NCI-H2107 treated with DMSO at 0.1 percent for 48 hours (cell line): ENCODE measurements around the gene MIB1.

Experiments used
- DNase-seq: peaks from one replicate; lab custom pipeline; 2025; ENCODE audit not compliant: unreplicated experiment; lab: John Stamatoyannopoulos, UW

MIB1 gene

DNA sequence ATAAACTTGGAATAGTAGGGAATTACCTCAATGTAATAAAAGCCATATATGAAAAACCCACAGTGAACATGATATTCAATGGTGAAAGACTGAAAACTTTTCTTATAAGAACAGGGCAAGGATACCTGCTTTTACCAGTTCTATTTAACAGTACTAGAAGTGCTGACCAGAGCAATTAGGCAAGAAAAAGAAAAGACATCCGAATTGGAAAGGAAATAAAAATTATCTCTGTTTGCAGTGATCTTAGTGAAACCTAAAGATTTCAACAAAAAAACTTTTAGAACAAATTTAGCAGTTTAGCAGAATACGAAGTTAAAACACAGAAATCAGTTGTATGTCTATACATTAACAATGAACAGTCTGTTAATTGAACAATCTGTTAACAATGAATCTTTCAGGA lies 69.1 kb downstream of the MIB1 start:
- no peak for DNase-seq

DNA sequence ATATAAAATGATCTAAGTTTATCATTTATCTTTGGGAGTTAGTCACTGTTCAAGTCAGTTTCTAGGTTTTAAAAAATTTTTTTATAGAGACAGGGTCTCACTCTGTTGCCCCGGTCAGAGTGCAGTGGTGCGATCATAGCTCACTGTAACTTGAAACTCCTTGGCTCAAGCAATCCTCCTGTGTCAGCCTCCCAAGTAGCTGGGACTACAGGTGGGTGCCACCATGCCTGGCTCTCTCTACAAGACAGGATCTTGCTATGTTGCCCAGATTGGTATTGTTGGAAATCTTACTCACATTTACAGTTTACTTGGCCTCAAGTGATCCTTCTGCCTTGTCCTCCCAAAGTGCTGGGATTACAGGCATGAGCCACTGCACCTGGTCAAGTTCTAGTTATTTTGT lies 74.5 kb downstream of the MIB1 start:
- no peak for DNase-seq

DNA sequence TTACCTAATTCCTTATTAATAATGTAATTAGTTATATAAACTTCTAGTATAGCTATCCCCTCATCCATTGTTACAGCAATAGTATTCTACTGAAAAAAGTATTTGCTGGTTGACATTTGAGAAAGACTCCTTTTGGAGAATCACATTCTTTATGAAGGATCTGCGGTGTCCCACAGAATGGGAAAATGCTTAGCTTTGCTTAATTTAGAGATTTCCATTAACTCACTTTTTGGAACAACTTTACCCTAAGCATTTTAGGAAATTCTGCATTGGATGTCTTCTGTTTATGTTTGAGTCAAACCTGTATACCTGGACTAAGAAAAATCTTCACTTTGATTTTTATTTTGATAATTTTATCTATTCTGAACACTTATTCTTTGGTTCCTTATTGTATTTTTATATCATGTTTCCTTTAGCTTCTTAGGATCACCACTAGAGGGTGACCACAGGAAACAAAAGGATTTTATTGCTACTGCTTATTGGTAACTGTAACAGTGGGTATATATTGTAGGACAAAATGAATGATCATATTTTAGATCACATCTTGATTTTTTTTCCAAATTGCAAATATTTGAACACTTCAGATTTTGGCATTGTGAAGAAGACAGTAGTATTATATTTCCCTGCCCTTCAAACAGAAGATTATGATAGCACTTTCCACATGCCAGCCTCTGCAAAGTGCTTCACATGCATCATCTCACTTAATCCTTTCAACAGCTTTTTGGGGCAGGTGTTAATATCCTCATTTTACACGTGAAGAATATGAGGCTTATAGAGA lies 79.6 kb downstream of the MIB1 start:
- DNase-seq = no peak

DNA sequence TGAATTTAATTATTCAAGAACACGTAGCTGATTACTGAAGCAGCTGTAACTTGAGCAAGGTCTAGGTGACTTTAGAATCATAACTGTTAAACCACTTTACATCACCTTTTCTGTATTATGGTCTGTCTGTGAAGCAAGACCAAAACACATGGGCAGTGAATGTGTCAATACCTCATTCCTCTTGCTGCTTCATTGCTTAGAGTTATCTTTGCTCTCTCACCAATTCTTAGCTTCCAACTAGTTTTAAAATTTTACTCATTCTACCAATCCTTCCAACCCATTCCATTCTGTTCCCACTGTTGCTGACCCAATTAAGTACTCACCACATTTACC lies 80.2 kb downstream of the MIB1 start:
- DNase-seq = peak; percentile 17

DNA sequence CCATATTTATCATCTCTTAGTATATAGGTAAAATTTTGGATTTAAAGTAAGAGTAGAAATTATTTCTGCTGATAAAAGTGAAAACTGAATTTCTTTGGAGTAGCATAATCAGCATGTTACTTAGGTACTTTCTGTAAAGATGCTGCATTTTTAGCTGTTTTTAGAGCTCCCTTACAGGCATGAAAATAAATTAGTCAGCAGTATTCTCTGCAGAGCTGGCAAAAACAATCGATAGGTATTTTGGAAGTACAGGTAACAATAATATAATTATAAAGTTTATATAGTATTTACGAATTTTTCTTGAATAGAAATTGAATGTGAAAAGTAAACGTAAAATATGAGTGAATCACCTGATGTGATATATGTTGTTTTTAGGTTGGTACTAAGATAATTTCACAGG lies 83.3 kb downstream of the MIB1 start:
- no peak for DNase-seq

DNA sequence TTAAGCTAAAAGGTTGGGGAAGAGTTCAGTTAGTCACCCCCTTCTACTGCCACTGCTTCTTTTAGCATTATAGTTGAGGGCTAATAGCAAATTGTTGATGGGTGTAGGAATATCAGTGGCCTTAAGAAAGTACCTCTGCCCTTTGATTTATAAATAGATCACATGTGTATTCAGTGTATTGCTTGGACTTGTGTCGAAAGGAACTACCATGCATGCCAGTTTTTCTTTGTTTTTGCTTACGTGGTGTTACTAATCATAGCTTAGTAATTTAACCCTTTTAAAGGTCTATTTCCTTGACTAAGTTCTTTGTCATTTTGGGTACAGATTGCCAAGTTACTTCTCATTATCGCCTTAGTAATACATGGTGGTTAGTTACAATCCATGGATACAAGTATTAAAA lies 85.6 kb downstream of the MIB1 start:
- no peak for DNase-seq

DNA sequence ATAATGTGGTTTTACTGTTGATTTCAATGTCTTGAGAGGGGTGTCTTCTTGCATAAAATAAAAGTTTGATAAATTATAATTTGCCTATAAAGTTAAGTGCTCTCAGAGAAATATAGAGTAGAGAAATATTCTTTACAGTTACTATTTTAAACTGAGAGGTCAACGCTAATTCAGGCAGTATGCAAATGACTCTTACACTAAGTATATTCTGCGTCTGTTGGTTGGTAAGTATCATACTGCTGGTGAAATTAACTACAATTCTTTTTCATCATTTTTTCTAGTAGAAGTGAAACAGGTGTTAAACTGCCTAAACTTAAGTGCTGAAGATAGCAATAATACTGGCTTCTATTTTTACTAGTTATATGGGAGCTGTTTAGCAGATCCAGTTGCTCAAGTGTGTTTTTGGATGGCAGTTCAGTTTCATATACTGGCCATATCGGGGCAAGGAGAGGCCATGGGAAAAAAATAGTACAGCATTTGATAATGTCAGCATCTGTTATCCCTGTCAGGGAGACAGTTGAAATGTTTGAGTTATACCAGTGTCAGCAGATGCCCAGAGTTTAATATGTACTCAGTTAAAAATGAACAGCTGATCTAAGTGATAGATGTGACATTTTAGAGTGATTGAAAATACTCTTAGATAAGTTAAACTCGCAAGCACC lies 86.2 kb downstream of the MIB1 start:
- no peak for DNase-seq

DNA sequence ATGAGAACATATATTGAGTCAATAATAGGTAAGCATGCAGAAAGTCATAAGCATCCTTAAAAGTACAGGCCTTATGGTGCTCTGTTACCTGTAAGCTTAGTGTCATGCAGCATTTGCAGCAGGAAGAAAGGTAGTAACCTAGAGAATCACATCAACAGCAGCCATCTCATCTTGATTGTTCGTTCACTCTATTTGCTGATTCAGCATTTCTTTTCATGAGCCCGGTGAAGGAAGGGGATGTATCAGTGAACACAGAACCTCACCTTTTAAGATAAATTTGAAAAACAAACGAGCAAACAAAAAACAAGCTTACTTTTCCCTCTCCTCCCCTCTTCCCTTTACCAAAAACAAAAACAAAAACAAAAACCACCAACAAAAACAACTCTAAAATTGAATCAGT lies 89.9 kb downstream of the MIB1 start:
- DNase-seq = no peak

DNA sequence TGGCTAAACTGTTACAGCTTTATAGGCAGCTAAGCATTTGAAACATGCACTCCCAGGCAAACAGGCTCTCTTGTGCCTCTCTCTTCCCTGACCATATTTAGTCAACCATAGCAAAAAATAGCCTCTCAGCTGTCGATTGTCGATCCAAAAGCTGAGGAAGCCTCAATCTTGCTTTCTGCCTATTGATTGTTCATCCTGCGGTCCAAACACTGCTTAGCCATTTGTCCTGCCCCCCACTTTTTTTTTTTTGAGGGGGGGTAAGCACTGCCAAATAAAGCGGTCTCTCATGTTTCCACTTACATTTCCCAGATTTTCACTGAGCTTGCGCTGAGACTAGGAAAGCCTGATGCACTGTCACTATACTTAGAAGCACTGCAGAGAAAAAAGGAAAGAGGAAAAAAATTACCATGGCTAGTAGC lies 90.8 kb downstream of the MIB1 start:
- DNase-seq = no peak

DNA sequence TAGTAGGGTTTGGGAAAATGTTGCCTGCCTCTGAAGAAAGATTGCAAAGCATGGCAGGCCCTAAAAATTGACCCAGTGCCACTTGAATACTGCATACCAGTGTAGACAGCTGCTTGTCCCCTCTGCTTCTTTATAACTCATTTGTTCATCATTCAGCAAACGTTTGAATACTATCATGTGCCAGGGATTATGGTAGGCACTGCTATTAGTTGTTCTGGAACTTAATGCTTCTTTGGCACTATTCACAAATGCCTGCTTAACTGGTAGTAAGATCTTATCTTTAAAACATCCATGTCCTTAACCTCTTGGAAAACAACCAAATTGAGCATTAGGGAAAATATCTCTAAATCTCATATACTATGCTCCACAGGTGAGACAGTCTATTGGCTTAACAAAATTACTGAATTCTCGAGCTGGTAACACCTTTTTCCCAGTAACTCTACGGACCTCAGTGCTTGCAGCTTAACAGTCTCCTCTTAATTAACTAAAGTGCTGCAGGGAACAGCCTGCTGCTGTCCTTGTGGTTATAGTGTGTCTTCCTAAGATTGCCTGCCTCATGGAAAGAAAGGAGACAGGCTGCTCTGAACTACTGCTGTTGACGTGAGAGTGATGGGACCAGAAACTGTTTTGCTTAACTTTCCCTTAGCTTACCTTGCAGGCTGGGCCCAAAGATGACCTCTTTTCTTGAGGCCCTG lies 93.2 kb downstream of the MIB1 start:
- DNase-seq = no peak

DNA sequence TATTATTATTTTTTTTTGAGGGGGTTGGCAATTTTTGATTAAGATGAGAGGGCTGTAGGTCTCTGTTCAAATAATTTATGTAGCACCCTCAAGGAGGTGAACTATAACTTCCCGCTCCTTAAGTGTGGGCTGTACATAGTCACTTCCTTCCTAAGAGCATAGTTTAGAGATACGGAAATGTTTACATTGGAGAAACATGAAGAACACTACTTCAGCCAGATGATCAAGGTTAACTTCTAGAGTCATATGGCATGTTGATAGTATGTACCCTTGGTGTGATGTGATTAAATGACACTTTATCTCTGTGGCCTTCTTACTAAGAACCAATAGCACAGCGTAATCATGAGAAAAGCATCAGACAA lies 93.7 kb downstream of the MIB1 start:
- DNase-seq = no peak

DNA sequence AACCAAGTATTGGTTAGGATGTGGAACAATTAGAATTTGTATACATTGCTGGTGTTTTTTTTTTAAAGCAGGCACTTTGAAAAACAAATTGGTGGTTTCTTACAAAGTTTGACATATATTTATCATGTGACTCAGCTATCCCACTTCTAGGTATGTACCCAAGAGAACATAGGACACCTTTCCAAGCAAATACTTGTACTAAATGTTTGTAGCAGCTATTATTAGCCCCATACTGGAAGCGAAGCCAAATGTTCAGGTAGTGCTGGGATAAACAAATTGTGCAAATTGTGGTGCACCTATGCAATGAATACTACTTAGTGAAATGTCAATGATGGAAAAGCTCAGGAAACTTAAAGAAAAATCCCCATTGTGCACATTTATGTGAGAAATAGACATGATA lies 101.0 kb downstream of the MIB1 start:
- DNase-seq = no peak

DNA sequence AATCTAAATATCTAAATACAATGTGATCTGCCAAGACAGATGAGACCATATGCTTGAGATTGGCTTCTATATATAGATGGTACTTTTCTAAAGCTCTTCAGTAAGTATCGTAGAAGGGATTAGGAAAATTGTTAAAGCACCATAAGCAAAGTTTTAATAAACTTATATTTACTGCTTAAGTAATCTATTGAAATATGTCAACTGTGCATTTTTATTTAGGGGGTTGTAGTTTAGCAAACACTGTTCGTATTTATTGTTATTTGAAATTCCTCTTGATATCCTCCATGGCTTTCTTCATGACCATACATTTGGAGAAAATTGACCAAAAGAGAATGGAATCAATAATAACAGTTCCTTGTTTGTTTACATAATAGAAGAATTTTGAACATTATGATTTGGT lies 102.7 kb downstream of the MIB1 start:
- DNase-seq = no peak

DNA sequence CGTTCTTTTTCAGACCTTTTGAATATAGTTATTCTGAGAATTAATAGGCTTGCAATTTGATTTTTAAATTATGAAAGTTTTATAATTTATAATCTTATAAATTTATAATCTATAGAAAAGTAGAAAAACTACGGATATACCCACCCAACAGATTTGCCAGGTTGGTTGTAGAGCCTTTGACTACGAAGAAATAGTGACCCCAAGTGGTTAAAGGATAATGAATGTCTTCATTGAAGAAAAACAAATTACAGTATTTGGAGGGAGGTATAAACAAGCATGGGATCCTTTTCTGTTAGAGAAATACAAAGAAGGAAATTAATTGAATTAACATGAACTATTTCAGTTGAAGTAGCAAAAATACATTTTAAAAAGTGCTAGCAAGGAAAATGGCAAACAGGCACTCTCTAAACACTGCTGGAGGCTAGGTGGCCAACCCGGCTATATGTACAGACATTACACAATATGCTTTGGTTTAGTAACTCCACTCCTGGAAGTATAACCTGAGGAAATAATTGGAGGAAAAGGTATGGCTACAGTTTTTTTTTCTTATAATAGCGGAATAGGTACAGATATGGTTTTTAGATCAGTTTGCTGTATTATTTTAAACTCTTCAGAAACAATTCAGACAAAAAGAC lies 110.9 kb downstream of the MIB1 start:
- DNase-seq = no peak

DNA sequence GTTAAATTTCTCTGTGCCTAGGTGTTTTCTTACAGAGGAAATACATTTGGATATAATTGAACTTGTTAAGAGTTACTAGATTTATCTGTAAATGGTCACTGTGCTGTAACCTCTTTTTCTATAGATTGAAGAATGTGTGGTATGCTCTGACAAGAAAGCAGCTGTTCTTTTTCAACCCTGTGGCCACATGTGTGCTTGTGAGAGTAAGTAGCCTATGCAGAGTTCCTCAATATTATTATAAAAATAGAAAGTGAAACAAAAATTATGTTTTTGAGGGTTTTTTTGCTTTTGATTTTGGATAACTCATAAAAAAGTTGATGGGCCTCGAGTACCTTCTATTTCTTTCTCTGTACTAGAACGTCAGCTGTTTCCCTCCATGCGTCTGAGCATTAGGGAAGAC lies 112.4 kb downstream of the MIB1 start:
- DNase-seq = no peak

DNA sequence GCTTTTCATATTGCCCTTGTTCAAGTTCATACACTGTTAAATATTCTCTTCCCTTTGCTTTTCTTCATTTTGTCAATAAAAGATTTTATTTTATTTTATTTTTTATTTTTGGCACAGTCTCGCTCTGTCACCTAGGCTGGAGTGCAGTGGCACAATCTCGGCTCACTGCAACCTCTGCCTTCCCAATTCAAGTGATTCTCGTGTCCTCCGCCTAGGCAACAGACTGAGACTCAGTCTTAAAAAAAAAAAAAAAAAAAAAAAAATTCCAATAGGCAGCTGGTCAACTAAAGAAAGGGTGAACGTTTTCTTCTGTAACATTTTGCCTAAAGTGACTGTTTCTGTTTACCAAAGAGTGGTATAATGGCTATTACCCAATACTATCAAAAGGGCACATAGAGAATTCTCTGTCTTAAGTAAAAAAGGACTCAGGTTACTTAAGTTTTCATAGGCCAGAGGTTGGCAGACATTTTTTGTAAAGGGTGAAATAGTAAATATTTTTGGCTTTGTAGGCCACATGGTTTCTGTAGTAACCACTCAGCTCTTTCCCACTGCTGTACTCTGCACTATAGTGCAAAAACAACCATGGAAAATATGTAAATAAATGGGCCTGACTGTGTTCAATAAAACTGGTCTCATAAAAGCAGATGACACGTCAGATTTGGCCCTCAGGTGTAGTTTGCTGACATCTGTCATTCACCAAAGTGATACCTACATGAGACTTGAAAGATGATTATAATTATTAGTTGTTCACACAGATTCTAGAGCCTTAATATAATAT lies 113.4 kb downstream of the MIB1 start:
- no peak for DNase-seq

DNA sequence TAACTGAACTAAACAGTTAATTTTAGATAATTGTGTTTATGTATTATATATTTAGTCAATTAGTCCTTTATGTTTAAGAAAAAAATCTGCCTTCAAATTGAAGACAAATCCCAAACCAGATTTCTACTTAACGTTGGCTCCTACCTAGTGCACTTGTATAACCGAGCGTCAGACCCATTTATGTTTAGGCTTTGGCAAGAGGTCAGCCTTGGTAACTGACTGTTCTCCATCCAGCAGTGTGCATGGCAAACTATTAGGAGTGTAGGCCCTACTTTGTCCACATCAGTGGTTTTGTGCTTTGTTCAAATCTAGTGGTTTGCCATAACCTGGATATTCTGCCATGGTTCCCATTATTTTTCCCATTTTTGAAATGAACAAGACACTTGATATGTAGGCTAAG lies 114.8 kb downstream of the MIB1 start:
- DNase-seq = no peak

DNA sequence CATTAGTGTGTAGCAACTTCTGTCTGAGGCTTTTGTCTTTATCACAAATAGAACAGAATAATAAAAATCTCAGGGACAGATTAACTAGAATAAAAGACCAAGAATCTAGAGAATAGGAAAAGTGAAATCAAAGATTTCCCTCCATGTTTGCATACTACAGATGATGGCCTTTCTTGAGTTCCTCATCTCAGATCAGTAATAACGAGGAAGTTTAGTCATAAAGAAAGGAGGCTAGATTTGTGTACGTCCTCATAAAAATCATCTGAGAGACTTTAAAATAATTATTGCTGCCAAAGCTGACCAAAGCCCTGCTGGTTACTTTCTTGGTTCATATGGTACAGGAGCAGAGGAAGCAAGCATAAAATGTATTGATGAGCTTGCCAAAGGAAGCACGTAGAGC lies 117.3 kb downstream of the MIB1 start:
- DNase-seq = no peak

DNA sequence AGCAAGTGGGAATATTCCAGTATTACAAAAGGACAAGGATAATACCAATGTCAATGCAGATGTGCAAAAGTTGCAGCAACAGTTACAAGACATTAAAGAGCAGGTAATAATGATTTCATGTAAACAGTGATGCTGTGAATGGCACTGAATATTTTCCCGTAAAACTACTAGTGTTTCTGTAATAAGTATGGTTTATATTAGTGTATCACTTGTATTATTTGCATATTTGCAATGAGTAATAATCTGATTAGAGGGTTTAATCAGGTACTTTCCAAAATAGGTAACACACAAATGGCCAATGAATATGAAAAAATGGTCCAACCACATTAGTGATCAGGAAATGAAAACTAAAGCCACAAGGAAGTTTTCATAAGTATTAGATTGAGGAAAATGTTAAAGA lies 118.0 kb downstream of the MIB1 start:
- no peak for DNase-seq

DNA sequence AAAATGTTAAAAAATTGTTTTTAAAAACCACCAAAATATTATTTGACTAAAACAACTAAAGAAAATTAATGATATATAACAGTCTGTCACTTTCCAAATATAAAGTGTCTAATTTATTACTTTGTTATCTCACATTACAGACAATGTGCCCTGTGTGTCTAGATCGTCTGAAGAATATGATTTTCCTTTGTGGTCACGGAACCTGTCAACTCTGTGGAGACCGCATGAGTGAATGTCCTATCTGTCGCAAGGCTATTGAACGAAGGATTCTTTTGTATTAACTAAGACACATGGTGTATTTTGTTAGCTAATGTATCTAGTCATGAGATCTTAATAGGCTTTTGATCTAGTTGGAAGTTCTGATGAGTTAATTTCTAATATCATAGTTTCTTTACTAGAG lies 123.8 kb downstream of the MIB1 start:
- no peak for DNase-seq

DNA sequence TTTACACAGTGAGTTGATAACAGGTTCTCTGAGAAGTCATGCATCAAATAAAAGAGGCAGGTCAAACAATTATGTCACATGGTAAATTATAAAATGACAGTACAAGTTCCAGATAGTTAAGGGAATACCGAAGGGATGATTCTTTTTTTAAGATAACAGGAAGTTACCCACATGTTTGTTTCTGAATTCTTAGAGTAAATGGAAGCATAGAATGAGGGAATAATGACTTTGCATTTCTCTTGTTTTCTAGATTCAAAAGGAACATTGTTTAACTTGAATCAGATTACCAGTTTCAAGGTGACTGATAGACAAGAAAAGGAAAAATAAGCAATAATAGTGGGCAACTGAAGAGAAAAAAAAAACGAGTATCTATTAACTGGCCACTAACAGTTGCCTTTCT lies 124.5 kb downstream of the MIB1 start:
- DNase-seq = no peak
